HFFc6 (cell line): ENCODE results near the gene SERF2. TPM values are rescaled to one million over a fixed set of nuclear protein-coding genes. Genes with fewer than 3 reads are reported as not detected.
"Not testable (repeated sequence)": the region's sequence is repeated elsewhere in the genome, so short reads cannot be mapped to it uniquely, and the experiment has no call there.

Source experiments
- DNase-seq: peaks from one replicate; pipeline ENCODE4 v3.0.0-alpha.2; 2018
- H3K27ac Mint-ChIP-seq: 2 replicates; pipeline ENCODE4 v1.8.0; 2020; ENCODE audit warnings: mild to moderate bottlenecking, mixed read lengths
- H3K27me3 Mint-ChIP-seq: 2 replicates; pipeline ENCODE4 v1.8.0; 2021; ENCODE audit warnings: mild to moderate bottlenecking, moderate library complexity, mixed read lengths; ENCODE audit not compliant: insufficient read depth
- H3K36me3 Mint-ChIP-seq: 2 replicates; pipeline ENCODE4 v1.8.0; 2021; ENCODE audit warnings: low read depth, mixed read lengths
- H3K4me1 Mint-ChIP-seq: 2 replicates; pipeline ENCODE4 v1.8.0; 2020; ENCODE audit warnings: low read depth, mixed read lengths
- H3K4me3 Mint-ChIP-seq: 2 replicates; pipeline ENCODE4 v1.8.0; 2020; ENCODE audit warnings: mild to moderate bottlenecking, moderate library complexity, mixed read lengths
- H3K9me3 Mint-ChIP-seq: 2 replicates; pipeline ENCODE4 v1.8.0; 2020; ENCODE audit warnings: mild to moderate bottlenecking, mixed read lengths
- CTCF ChIP-seq: fragments of 200-600 bp; sonication (generic); IDR thresholded peaks from 2 replicates; pipeline ENCODE4 v1.5.0; 2021; ENCODE audit warnings: antibody characterized with exemption, mild to moderate bottlenecking
- total RNA-seq, 6 experiments: library from RNA; stranded (reverse); fragmentation: NEBNext Ultra II Directional; extraction: Animal tissue kit (Norgen Biotek cat#: 25700); gene quantifications; 2 replicates in 1 of 6; 3 replicates in 5 of 6; pipeline ENCODE4 v1.2.3, GENCODE V29; 2021

Gene SERF2
- total RNA-seq, 6 experiments from 2014 or later, result 908 to 1,158 (median 1,046) TPM

GRCh38 chr15:43821505-43821904 is 29.4 kb downstream of the SERF2 start:
- H3K9me3 Mint-ChIP-seq, result peaks cover 4% of the 10 kb centered on the region
- no peak for TF ChIP-seq CTCF
- H3K4me1 Mint-ChIP-seq, result peaks cover 17% of the 10 kb centered on the region
- DNase-seq, result no peak
- H3K27me3 Mint-ChIP-seq, result no peaks in the 10 kb centered on the region; the same call in none of the 2 replicates
- no peak overlapping the region for H3K4me3 Mint-ChIP-seq
- H3K36me3 Mint-ChIP-seq, result peaks cover 14% of the 10 kb centered on the region
- H3K27ac Mint-ChIP-seq, result peak overlapping the region; percentile 17; the same call in 1 of the 2 replicates

GRCh38 chr15:43824302-43825246 is 32.5 kb downstream of the SERF2 start, which contains the start of gene MFAP1:
Gene MFAP1, minus strand, starts transcription at chr15:43824690. Its CDS starts 121 bp downstream, at chr15:43824569.
- H3K9me3 Mint-ChIP-seq, result peaks cover 4% of the 10 kb centered on the region
- peak; percentile 95 for DNase-seq
- no peaks in the 10 kb centered on the region; the same call in none of the 2 replicates for H3K27me3 Mint-ChIP-seq
- no peak for TF ChIP-seq CTCF
- peak within 1 kb of the TSS; percentile 98 for H3K27ac Mint-ChIP-seq
- H3K4me3 Mint-ChIP-seq, result peak within 1 kb of the TSS; percentile 96
- peaks cover 43% of the 10 kb centered on the region for H3K4me1 Mint-ChIP-seq
- H3K36me3 Mint-ChIP-seq, result peaks cover 14% of the 10 kb centered on the region

GRCh38 chr15:43825305-43825704 is 33.2 kb downstream of the SERF2 start:
- Mint-ChIP-seq H3K4me1 (peaks cover 43% of the 10 kb centered on the region), H3K36me3 (peaks cover 18% of the 10 kb centered on the region)
- not testable (repeated sequence) for H3K27ac Mint-ChIP-seq, DNase-seq, H3K9me3 Mint-ChIP-seq, H3K27me3 Mint-ChIP-seq, H3K4me3 Mint-ChIP-seq

- H3K27ac Mint-ChIP-seq, result peak overlapping the region; percentile 82; the same call in 1 of the 2 replicates
- peaks cover 18% of the 10 kb centered on the region for H3K36me3 Mint-ChIP-seq
- H3K27me3 Mint-ChIP-seq, result no peaks in the 10 kb centered on the region; the same call in none of the 2 replicates
- H3K4me3 Mint-ChIP-seq, result peak overlapping the region; percentile 87
- peaks cover 43% of the 10 kb centered on the region for H3K4me1 Mint-ChIP-seq
- DNase-seq, result no peak
- TF ChIP-seq CTCF, result no peak
- peaks cover 4% of the 10 kb centered on the region for H3K9me3 Mint-ChIP-seq
Observed at GRCh38 chr15:43826029-43826507, 33.9 kb downstream of the SERF2 start.

- TF ChIP-seq CTCF, result no peak
- H3K4me3 Mint-ChIP-seq, result peak within 1 kb of the TSS; percentile 87
- peaks cover 4% of the 10 kb centered on the region for H3K9me3 Mint-ChIP-seq
- peaks cover 16% of the 10 kb centered on the region for H3K36me3 Mint-ChIP-seq
- no peaks in the 10 kb centered on the region; the same call in none of the 2 replicates for H3K27me3 Mint-ChIP-seq
- peak within 1 kb of the TSS; percentile 82 for H3K27ac Mint-ChIP-seq
- DNase-seq, result peak; percentile 49
- peaks cover 37% of the 10 kb centered on the region for H3K4me1 Mint-ChIP-seq
Observed at GRCh38 chr15:43826508-43827341, 34.6 kb downstream of the SERF2 start, which contains the start of gene WDR76. Gene WDR76, plus strand, starts transcription at chr15:43827002. Its CDS starts 31 bp downstream, at chr15:43827033.
